Left ventricle myocardium superior (tissue), 1 donor: ENCODE data around the gene RNF182. TPM values are rescaled to one million over a fixed set of nuclear protein-coding genes. Genes with fewer than 3 reads are reported as not detected.
"Not testable (repeated sequence)": the region's sequence is repeated elsewhere in the genome, so short reads cannot be mapped to it uniquely, and the experiment has no call there.

Experiments used
- ATAC-seq: fragments of 200-7000 bp; cut with Tn5 transposase; one replicate; pipeline ENCODE4 v1.9.1; 2020; ENCODE audit warnings: mild to moderate bottlenecking, moderate library complexity
- DNase-seq: peaks from one replicate; pipeline ENCODE4 v3.0.0-alpha.2; 2020
- intact Hi-C: fragments of 100-400 bp; cut with micrococcal nuclease; formaldehyde crosslinking; loops from one replicate; pipeline ENCODE4 v1.11.0; 2022
- total RNA-seq: library from RNA; stranded (reverse); fragmentation: NEBNext Ultra II Directional; extraction: Animal tissue kit (Norgen Biotek cat#: 25700); gene quantifications from one replicate; pipeline ENCODE4 v1.2.1, GENCODE V29; 2021
- donor health status: DM: no; HTN: yes; CAD: no; lungs with severe emphysema.

The RNF182 gene
- total RNA-seq, 1 donor from 2014 or later, result 0.10 TPM

- intact Hi-C loops, result loop anchor here (10.0 kb wide), 1 partner anchor 129 kb away; no protein-coding TSS in a partner anchor
- ATAC-seq (no peak), DNase-seq (no peak)
Observed at GRCh38 chr6:13915561-13916229, 9.1 kb upstream of the RNF182 start.

GRCh38 chr6:13916230-13916944 is 8.4 kb upstream of the RNF182 start:
- intact Hi-C loops, result loop anchor here (10.0 kb wide), 1 partner anchor 128 kb away; no protein-coding TSS in a partner anchor
- no peak for ATAC-seq
- DNase-seq, result no peak

GRCh38 chr6:13917141-13917540 is 7.6 kb upstream of the RNF182 start:
- intact Hi-C loops, result loop anchor here (10.0 kb wide), 1 partner anchor 128 kb away; no protein-coding TSS in a partner anchor
- ATAC-seq (no peak), DNase-seq (no peak)

- intact Hi-C loops, result loop anchor here (10.0 kb wide), 1 partner anchor 126 kb away; no protein-coding TSS in a partner anchor
- DNase-seq (no peak), ATAC-seq (no peak)
Observed at GRCh38 chr6:13918686-13919250, 6.0 kb upstream of the RNF182 start.

- DNase-seq (no peak), ATAC-seq (no peak)
- intact Hi-C loops, result loop anchor here (10.0 kb wide), 1 partner anchor 125 kb away; no protein-coding TSS in a partner anchor
Observed at GRCh38 chr6:13919861-13920260, 4.9 kb upstream of the RNF182 start.

- no peak for ATAC-seq
- intact Hi-C loops, result no loop called here
- no peak for DNase-seq
Observed at GRCh38 chr6:13920552-13920951, 4.2 kb upstream of the RNF182 start.

- ATAC-seq (no peak), DNase-seq (no peak)
- intact Hi-C loops, result no loop called here
Observed at GRCh38 chr6:13922750-13923149, 2.0 kb upstream of the RNF182 start.

- DNase-seq, result no peak
- ATAC-seq, result no peak
- intact Hi-C loops, result no loop called here
Observed at GRCh38 chr6:13923527-13924145, 1.1 kb upstream of the RNF182 start.

GRCh38 chr6:13924146-13924948 is 405 bp upstream of the RNF182 start:
- DNase-seq, result peak; percentile 45
- ATAC-seq, result peak; percentile 55
- intact Hi-C loops, result no loop called here

GRCh38 chr6:13926378-13926777 is 1.6 kb downstream of the RNF182 start:
- ATAC-seq, result no peak
- DNase-seq, result no peak
- intact Hi-C loops, result no loop called here

GRCh38 chr6:13927203-13927602 is 2.5 kb downstream of the RNF182 start:
- no peak for DNase-seq
- no peak for ATAC-seq
- intact Hi-C loops, result no loop called here

- intact Hi-C loops, result no loop called here
- DNase-seq (no peak), ATAC-seq (no peak)
Observed at GRCh38 chr6:13929196-13929595, 4.4 kb downstream of the RNF182 start.

- intact Hi-C loops, result no loop called here
- no peak for ATAC-seq
- DNase-seq, result no peak
Observed at GRCh38 chr6:13931797-13932402, 7.1 kb downstream of the RNF182 start.

- DNase-seq (no peak), ATAC-seq (no peak)
- intact Hi-C loops, result no loop called here
Observed at GRCh38 chr6:13932785-13933184, 8.0 kb downstream of the RNF182 start.

- DNase-seq (no peak), ATAC-seq (no peak)
- intact Hi-C loops, result no loop called here
Observed at GRCh38 chr6:13934721-13935120, 10.0 kb downstream of the RNF182 start.

- intact Hi-C loops, result no loop called here
- ATAC-seq (no peak), DNase-seq (no peak)
Observed at GRCh38 chr6:13935190-13935880, 10.6 kb downstream of the RNF182 start.

GRCh38 chr6:13935881-13936261 is 11.1 kb downstream of the RNF182 start:
- ATAC-seq, DNase-seq, intact Hi-C loops: not testable (repeated sequence)

GRCh38 chr6:13941902-13942301 is 17.1 kb downstream of the RNF182 start:
- DNase-seq (no peak), ATAC-seq (no peak)
- intact Hi-C loops, result no loop called here
